GM23338 (cell line): ENCODE measurements around the gene HOXA10. TPM values are rescaled to one million over a fixed set of nuclear protein-coding genes. Genes with fewer than 3 reads are reported as not detected.
A peak's percentile ranks its signal among the peaks of the same experiment; 100 is the strongest.

ENCODE experiments used
- ATAC-seq: fragments of 200-7000 bp; cut with Tn5 transposase; 3 replicates; pipeline ENCODE4 v1.9.1; 2020
- DNase-seq: peaks from one replicate; pipeline ENCODE4 v3.0.0-alpha.2; 2015; ENCODE audit warnings: low spot score
- H2AFZ ChIP-seq: fragments of 200-600 bp; sonication (generic); 2 replicates; pipeline ENCODE4 v1.8.0; 2016; ENCODE audit warnings: antibody characterized with exemption, mild to moderate bottlenecking, moderate library complexity
- H3F3A ChIP-seq: fragments of 200-600 bp; sonication (generic); replicated peaks from 2 replicates; pipeline ENCODE4 v1.8.0; 2017; ENCODE audit warnings: antibody characterized with exemption, mixed run types, low read depth
- H3K27ac ChIP-seq: fragments of 200-600 bp; sonication (generic); 2 replicates; pipeline ENCODE4 v1.6.1; 2016; ENCODE audit warnings: low read depth
- H3K27me3 ChIP-seq: fragments of 200-600 bp; sonication (generic); 2 replicates; pipeline ENCODE4 v1.8.0; 2016; ENCODE audit warnings: mild to moderate bottlenecking, mixed run types, moderate library complexity; ENCODE audit not compliant: insufficient read depth
- H3K36me3 ChIP-seq: fragments of 200-600 bp; sonication (generic); 2 replicates; pipeline ENCODE4 v1.8.0; 2016; ENCODE audit warnings: mild to moderate bottlenecking; ENCODE audit not compliant: insufficient read depth
- H3K4me1 ChIP-seq: fragments of 200-600 bp; sonication (generic); 2 replicates; pipeline ENCODE4 v1.8.0; 2016; ENCODE audit warnings: mild to moderate bottlenecking, moderate library complexity; ENCODE audit not compliant: insufficient read depth
- H3K4me2 ChIP-seq: fragments of 200-600 bp; sonication (generic); 2 replicates; pipeline ENCODE4 v1.7.1; 2017; ENCODE audit warnings: mixed run types
- H3K4me3 ChIP-seq: fragments of 200-600 bp; sonication (generic); 2 replicates; pipeline ENCODE4 v1.6.1; 2016; ENCODE audit warnings: mixed run types
- H3K79me2 ChIP-seq: fragments of 200-600 bp; sonication (generic); replicated peaks from 2 replicates; pipeline ENCODE4 v1.8.0; 2017; ENCODE audit warnings: mild to moderate bottlenecking; ENCODE audit not compliant: insufficient read depth
- H3K9me2 ChIP-seq: fragments of 200-600 bp; sonication (generic); 2 replicates; pipeline ENCODE4 v1.8.0; 2017; ENCODE audit not compliant: insufficient read depth
- H4K20me1 ChIP-seq: fragments of 200-600 bp; sonication (generic); replicated peaks from 2 replicates; pipeline ENCODE4 v1.8.0; 2017; ENCODE audit warnings: mild to moderate bottlenecking; ENCODE audit not compliant: insufficient read depth
- H3K27ac Mint-ChIP-seq: 2 replicates; pipeline ENCODE4 v1.8.0; 2020; ENCODE audit warnings: inconsistent platforms, mild to moderate bottlenecking, moderate library complexity, mixed read lengths
- H3K27me3 Mint-ChIP-seq: 3 replicates; pipeline ENCODE4 v1.8.0; 2022; ENCODE audit warnings: low read depth, mild to moderate bottlenecking, moderate library complexity, mixed read lengths, inconsistent platforms; ENCODE audit not compliant: insufficient read depth, poor library complexity
- H3K36me3 Mint-ChIP-seq: 3 replicates; pipeline ENCODE4 v1.8.0; 2021; ENCODE audit warnings: low read depth, mild to moderate bottlenecking, inconsistent platforms, moderate library complexity, mixed read lengths
- H3K4me1 Mint-ChIP-seq: 3 replicates; pipeline ENCODE4 v1.8.0; 2020; ENCODE audit warnings: mild to moderate bottlenecking, inconsistent platforms, mixed read lengths
- H3K4me3 Mint-ChIP-seq: 3 replicates; pipeline ENCODE4 v1.8.0; 2021; ENCODE audit warnings: moderate library complexity, mild to moderate bottlenecking, inconsistent platforms, mixed read lengths
- H3K9me3 Mint-ChIP-seq: 3 replicates; pipeline ENCODE4 v1.8.0; 2020; ENCODE audit warnings: moderate library complexity, mild to moderate bottlenecking, inconsistent platforms, mixed read lengths
- CREB1 ChIP-seq: fragments of 250-450 bp; sonication (Bioruptor Pico); IDR thresholded peaks from 2 replicates; pipeline ENCODE4 v1.5.0; 2020; ENCODE audit warnings: low read depth, mild to moderate bottlenecking, moderate library complexity
- EZH2 ChIP-seq: fragments of 200-600 bp; sonication (generic); IDR thresholded peaks from one replicate; pipeline ENCODE4 v1.8.0; 2017; ENCODE audit warnings: antibody characterized with exemption, mild to moderate bottlenecking, low read depth; ENCODE audit not compliant: unreplicated experiment
- EZH2phosphoT487 ChIP-seq: fragments of 200-600 bp; sonication (generic); IDR thresholded peaks from one replicate; pipeline ENCODE4 v1.8.1; 2018; ENCODE audit warnings: antibody characterized with exemption; ENCODE audit not compliant: unreplicated experiment
- POLR2AphosphoS5 ChIP-seq: IDR thresholded peaks from 2 replicates; pipeline ENCODE4 v1.6.1; 2016; ENCODE audit warnings: antibody characterized with exemption, low read depth
- ZNF114 ChIP-seq: fragments of 250-450 bp; sonication (Bioruptor Pico); IDR thresholded peaks from 2 replicates; pipeline ENCODE4 v1.5.0; 2020; ENCODE audit warnings: mild to moderate bottlenecking, moderate library complexity
- polyA plus RNA-seq: library from polyadenylated mRNA; unstranded; fragments of >200 nt; fragmentation: Nextera tagmentation; extraction: Ambion mirVana; gene quantifications from 2 replicates; pipeline ENCODE4 v1.2.1, GENCODE V29; 2016
- total RNA-seq: library from RNA; depleted of rRNA; stranded (reverse); fragments of >200 nt; shearing (Covaris generic); gene quantifications from 2 replicates; pipeline ENCODE4 v1.2.3, GENCODE V29; 2014
- TF ChIP-seq, protein P1 (sequence below): IDR thresholded peaks from 2 replicates; pipeline ENCODE4 v1.6.1; 2016; ENCODE audit warnings: antibody characterized with exemption

Gene HOXA10
- total and polyA plus RNA-seq, 2 experiments from 2014 or later: not detected

DNA sequence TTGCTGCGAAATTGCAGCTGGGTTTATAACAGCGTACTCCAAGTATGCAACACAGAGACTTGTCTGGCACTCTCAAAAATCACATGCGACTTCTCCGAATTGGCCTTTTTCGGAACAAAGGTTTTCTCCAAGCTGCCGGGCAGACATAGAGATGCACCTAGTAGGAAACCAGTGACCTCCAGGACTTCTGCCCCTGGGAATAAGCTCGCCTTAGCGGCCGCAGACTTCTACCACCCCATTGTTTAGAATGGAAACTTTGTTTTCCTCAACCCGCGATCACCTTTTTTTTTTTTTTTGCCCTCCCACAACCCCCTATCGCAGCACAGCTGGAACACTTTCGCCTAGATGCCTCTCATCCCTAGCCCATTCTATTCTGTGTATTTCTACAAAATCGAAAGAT is 4.9 kb upstream of the HOXA10 start:
- peak overlapping the region; percentile 62 for H3K4me2 ChIP-seq
- no peaks in the 10 kb centered on the region for H3K79me2 ChIP-seq
- H3K27ac ChIP-seq: no peak overlapping the region
- no peak overlapping the region for H2AFZ ChIP-seq
- Mint-ChIP-seq H3K27me3 (peaks cover 100% of the 10 kb centered on the region), H3K4me1 (peaks cover 22% of the 10 kb centered on the region), H3K27ac (no peak overlapping the region), H3K36me3 (no peaks in the 10 kb centered on the region), H3K9me3 (peaks cover 7% of the 10 kb centered on the region; the same call in 1 of the 3 replicates), H3K4me3 (no peak overlapping the region)
- no peaks in the 10 kb centered on the region for H3K36me3 ChIP-seq
- peaks cover 44% of the 10 kb centered on the region for H3F3A ChIP-seq
- H3K27me3 ChIP-seq: peaks cover 100% of the 10 kb centered on the region
- H3K9me2 ChIP-seq: no peaks in the 10 kb centered on the region
- TF ChIP-seq CREB1 (CRISPR knock-in tag) (no peak), EZH2 (peak; percentile 88), EZH2phosphoT487 (peak; percentile 52), POLR2AphosphoS5 (no peak)
- TF ChIP-seq, protein P1, sequence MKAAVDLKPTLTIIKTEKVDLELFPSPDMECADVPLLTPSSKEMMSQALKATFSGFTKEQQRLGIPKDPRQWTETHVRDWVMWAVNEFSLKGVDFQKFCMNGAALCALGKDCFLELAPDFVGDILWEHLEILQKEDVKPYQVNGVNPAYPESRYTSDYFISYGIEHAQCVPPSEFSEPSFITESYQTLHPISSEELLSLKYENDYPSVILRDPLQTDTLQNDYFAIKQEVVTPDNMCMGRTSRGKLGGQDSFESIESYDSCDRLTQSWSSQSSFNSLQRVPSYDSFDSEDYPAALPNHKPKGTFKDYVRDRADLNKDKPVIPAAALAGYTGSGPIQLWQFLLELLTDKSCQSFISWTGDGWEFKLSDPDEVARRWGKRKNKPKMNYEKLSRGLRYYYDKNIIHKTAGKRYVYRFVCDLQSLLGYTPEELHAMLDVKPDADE: no peak
- H4K20me1 ChIP-seq: peaks cover 66% of the 10 kb centered on the region
- H3K4me1 ChIP-seq: peaks cover 43% of the 10 kb centered on the region
- peak overlapping the region; percentile 36 for H3K4me3 ChIP-seq
- no peak for DNase-seq
- no peak for ATAC-seq

DNA sequence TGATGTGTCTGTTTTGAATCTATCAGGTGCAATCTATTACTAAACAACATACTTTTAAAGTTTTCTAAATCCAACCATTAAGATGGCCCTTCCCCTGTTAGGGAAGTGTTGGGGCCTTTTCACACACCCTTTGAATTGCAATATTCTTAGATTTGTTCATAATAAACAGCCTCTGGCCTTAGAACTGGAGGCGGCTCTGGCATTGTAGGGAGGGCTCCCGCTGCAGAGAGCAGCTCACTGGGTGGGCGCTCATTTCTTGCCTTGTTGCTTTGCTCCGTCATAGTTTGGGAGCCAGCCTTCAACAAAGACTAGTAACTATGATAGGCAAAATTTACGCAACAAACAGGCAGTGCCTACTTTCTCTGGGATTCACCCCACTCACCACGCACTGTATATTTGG is 4.2 kb upstream of the HOXA10 start:
- DNase-seq (no peak), ATAC-seq (no peak)
- TF ChIP-seq EZH2 (peak; percentile 20), POLR2AphosphoS5 (no peak)
- TF ChIP-seq, protein P1: no peak
- H3K9me3 Mint-ChIP-seq: peaks cover 7% of the 10 kb centered on the region; the same call in 1 of the 3 replicates
- peaks cover 22% of the 10 kb centered on the region for H3K4me1 Mint-ChIP-seq
- Histone ChIP-seq H3K27me3 (peaks cover 100% of the 10 kb centered on the region), H3F3A (peaks cover 39% of the 10 kb centered on the region), H3K9me2 (no peaks in the 10 kb centered on the region), H2AFZ (no peak overlapping the region), H3K36me3 (no peaks in the 10 kb centered on the region), H3K4me2 (no peak overlapping the region), H3K27ac (no peak overlapping the region), H3K4me1 (peaks cover 36% of the 10 kb centered on the region), H3K79me2 (no peaks in the 10 kb centered on the region), H4K20me1 (peaks cover 63% of the 10 kb centered on the region), H3K4me3 (no peak overlapping the region)
- H3K36me3 Mint-ChIP-seq: no peaks in the 10 kb centered on the region
- no peak overlapping the region for H3K4me3 Mint-ChIP-seq
- peaks cover 96% of the 10 kb centered on the region for H3K27me3 Mint-ChIP-seq
- no peak overlapping the region for H3K27ac Mint-ChIP-seq

DNA sequence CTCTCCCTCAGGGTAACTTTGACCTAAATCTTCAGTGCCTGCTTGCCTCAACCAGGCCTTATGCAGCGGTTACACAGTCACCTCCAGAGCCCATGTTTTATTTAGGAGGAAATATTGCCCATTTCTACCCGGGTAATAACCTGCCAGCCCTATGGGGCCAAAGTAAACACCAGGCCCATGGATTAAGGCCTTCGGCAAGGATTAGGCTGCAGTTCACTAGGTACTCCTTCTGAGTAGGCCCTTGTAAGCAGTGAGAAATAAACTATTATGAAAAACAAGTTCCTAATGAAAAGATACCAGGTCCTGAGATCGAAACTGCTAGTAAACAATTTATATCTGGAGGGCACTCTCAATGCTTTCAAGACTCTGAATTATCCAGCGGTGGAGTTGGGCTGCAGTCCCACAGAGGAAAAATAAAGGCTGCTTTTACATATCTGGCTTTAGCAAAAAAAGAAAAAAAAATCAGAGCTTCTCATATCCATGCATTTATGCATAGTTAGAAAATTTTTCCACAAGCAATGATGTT is 3.7 kb upstream of the HOXA10 start:
- Histone ChIP-seq H3K4me3 (no peak overlapping the region), H4K20me1 (peaks cover 61% of the 10 kb centered on the region), H3K27ac (no peak overlapping the region), H3K36me3 (no peaks in the 10 kb centered on the region), H3K79me2 (no peaks in the 10 kb centered on the region), H3K9me2 (no peaks in the 10 kb centered on the region), H2AFZ (no peak overlapping the region), H3K27me3 (peaks cover 100% of the 10 kb centered on the region), H3K4me1 (peaks cover 34% of the 10 kb centered on the region), H3F3A (peaks cover 37% of the 10 kb centered on the region), H3K4me2 (no peak overlapping the region)
- H3K9me3 Mint-ChIP-seq: peaks cover 6% of the 10 kb centered on the region; the same call in 1 of the 3 replicates
- H3K4me3 Mint-ChIP-seq: no peak overlapping the region
- H3K27ac Mint-ChIP-seq: no peak overlapping the region
- TF ChIP-seq EZH2 (peak; percentile 94), ZNF114 (CRISPR knock-in tag) (no peak)
- ATAC-seq: no peak
- no peaks in the 10 kb centered on the region for H3K36me3 Mint-ChIP-seq
- DNase-seq: no peak
- H3K4me1 Mint-ChIP-seq: peaks cover 20% of the 10 kb centered on the region
- peaks cover 95% of the 10 kb centered on the region for H3K27me3 Mint-ChIP-seq
